ENCODE results near the gene NIN.

DNA sequence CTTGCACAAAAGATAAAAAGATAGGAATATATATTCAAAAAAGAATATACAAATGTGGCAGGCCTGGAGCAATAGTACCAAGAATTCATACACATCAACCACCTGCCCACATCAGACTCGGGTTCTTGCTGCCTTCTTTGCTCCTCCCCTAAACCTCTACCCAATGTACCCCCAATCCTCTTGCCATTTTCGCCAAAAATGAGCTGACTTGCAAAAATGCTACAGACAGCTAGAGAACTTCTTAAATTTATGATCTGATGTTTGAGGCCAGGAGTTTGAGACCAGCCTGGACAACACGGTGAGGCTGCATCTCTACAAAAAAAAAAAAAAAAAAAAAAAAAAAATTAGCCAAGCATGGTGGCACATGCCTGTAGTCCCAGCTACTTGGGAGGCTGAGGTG is 119.9 kb downstream of the NIN start:
- TF ChIP-seq CTCF (IDR thresholded peaks at IDR 0.05) (no peak), POLR2AphosphoS5 (IDR thresholded peaks at IDR 0.05) (no peak), POLR2A (IDR thresholded peaks at IDR 0.05) (no peak)
